Activated CD4-positive, alpha-beta T cell treated with anti-CD3 and anti-CD28 coated beads, Interleukin-2, Interleukin-6, amounts not matched to agents 100 ng/mL and 50 ng/mL, durations not matched to agents 16 hours and 8 hours (primary cell): ENCODE results near the gene USP38.
A peak's percentile ranks its signal among the peaks of the same experiment; 100 is the strongest.
"Not testable (repeated sequence)": the region's sequence is repeated elsewhere in the genome, so short reads cannot be mapped to it uniquely, and the experiment has no call there.

Source experiments
- DNase-seq: peaks from one replicate; pipeline ENCODE4 v3.0.0-alpha.2; 2020

The USP38 gene, protein sequence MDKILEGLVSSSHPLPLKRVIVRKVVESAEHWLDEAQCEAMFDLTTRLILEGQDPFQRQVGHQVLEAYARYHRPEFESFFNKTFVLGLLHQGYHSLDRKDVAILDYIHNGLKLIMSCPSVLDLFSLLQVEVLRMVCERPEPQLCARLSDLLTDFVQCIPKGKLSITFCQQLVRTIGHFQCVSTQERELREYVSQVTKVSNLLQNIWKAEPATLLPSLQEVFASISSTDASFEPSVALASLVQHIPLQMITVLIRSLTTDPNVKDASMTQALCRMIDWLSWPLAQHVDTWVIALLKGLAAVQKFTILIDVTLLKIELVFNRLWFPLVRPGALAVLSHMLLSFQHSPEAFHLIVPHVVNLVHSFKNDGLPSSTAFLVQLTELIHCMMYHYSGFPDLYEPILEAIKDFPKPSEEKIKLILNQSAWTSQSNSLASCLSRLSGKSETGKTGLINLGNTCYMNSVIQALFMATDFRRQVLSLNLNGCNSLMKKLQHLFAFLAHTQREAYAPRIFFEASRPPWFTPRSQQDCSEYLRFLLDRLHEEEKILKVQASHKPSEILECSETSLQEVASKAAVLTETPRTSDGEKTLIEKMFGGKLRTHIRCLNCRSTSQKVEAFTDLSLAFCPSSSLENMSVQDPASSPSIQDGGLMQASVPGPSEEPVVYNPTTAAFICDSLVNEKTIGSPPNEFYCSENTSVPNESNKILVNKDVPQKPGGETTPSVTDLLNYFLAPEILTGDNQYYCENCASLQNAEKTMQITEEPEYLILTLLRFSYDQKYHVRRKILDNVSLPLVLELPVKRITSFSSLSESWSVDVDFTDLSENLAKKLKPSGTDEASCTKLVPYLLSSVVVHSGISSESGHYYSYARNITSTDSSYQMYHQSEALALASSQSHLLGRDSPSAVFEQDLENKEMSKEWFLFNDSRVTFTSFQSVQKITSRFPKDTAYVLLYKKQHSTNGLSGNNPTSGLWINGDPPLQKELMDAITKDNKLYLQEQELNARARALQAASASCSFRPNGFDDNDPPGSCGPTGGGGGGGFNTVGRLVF

DNA sequence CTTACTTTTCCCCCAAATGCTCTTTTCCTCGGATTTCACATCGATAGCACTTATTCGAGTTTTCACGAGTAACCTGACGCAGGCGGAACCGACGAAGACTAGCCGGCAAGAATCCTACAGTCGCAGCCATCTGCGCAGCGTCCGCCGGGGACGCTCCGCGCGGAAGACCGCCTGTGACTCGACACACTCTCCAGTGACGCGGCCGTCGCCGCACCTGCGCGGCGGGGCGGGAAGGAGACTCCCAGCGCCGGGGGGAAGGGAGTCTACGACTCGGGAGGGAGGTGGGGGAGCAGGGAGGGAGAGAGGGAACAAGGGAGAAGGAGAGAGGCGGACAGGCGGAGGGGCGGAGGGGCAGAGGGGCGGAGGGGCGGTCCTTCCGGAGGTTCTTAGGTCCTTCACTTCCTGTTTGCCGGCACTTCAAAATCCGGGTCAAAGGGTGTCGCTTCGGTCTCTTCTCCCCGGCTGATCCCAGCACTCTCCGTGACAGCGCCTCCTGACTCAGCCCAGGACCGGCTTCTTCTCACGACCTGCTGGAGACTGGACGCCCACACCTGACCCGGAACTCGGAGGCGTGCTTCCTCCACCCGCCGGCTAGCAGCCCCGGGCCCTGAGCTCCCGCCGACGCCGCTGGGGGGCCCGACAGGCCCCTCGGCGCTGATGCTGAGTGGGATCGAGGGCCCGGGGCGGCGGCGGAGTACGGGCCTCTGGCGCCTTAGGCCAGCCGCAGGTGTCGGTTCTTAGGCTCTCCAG is at the start of gene USP38:
Gene USP38, plus strand, starts transcription at position 415 of the 750 bp plus-strand sequence. CDS start 534 bp downstream, outside the sequence.
- peak; percentile 94 for DNase-seq

DNA sequence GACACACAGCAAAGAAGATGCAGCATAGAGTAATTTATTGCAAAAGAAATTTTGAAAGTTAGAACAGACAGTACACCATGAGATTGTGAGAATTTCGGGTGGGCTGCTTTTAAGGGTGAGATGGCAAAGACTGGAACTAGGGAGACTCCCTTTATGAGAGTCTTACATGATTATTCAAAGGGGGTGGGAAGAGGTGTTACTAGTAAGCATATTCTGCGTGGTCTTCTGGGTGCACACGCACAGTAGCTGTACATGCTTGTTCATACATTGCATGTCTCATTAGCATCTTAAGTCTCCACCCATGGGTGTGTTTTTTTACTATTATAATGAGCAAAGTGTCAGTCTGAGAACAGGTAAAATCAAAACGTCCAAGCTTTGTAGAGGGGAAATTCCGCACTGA is 49.4 kb upstream of the USP38 start:
- no peak for DNase-seq

DNA sequence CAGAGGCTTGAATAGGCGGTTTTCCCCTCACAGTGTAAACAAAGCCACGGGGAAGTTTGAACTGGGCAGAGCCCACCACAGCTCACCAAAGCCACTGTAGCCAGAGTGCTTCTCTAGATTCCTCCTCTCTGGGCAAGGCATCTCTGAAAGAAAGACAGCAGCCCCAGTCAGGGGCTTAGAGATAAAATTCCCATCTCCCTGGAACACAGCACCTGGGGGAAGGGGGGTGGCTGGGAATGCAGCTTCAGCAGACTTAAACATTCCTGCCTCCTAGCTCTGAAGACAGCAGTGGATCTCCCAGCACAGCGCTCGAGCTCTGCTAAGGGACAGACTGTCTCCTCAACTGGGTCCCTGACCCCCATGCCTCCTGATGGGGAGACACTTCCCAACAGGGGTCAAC is 44.0 kb upstream of the USP38 start:
- DNase-seq = no peak

DNA sequence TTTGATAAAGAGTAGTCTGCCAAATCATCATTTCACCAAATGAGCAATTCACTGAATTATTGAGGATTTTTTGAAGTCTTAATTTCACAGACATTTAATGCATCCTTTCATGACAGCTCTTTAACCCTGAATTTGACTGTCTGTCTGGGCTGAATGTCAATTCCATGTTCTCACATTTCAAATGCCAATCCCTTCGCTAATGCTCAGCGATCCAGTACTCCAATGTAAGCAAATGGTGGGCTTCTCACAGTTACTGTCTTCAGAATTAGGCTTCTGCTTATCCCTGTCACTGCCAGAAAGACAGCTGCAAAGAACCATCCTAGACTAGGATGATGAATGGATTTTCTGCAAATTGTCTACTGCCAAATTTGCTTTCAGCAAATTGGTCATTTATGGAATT is 36.2 kb upstream of the USP38 start:
- DNase-seq = no peak

DNA sequence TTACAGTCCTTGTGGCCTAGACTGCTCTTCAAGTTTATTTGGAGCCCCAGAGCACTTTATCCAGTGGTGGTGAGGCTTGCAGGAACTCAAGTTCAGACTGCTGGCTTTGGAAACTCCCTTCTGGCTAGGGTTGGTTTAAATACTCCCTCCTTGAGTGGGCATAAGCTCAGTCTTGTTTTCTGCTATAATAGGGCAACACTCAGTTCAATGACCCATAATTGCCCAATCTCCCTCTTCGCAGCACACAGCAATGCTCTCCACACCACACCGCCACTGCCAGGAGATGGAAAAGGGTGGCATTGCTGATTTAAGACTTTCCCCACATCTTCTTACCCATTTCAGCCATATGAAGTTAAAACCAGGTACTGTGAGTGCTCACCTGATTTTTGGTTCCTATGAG is 27.9 kb upstream of the USP38 start:
- DNase-seq = no peak

DNA sequence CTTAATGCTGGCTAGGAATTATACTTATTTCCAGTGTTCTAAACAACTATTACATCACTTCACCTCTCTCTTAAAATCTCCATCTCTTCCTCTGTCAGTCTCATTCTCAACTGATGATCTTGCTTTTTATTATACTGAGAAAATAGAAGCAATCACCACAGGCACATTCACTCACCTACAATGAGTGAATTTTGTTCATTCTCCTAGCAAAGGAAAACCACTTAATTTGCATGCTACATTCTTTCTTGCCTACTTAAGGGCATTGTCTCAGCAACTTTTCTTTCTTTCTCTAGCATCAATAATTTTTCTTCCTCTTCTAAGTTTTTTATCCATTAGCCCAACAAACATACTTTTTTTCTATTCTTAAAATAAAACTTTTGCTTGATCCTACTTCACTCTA is 21.1 kb upstream of the USP38 start:
- no peak for DNase-seq

DNA sequence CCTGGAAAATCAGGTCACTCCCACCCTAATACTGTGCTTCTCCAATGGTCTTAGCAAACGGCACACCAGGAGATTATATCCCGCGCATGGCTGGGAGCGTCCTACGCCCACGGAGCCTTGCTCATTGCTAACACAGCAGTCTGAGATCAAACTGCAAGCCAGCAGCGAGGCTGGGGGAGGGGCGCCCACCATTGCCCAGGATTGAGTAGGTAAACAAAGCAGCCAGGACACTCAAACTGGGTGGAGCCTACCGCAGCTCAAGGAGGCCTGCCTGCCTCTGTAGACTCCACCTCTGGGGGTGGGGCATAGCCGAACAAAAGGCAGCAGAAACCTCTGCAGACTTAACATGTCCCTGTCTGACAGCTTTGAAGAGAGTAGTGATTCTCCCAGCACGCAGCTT is 18.0 kb upstream of the USP38 start:
- not testable (repeated sequence) for DNase-seq

DNA sequence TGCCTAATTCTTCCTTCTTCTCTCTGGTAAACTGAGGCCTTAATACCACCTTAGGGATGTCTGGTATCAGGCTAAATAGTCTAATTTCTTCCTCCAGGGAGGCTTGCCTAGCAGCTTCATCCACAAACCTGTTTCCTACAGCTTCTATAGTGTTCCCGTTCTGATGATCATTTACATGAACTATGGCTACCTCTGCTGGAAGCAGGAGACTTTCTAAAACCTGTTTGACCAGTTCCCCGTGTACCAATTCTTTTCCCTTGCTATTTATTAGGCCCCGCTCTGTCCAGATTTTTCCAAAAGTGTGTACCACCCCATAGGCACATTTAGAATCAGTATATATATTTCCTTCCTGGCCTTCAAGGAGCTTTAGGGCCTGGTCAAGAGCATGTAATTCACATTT is 5.8 kb upstream of the USP38 start:
- DNase-seq = no peak

DNA sequence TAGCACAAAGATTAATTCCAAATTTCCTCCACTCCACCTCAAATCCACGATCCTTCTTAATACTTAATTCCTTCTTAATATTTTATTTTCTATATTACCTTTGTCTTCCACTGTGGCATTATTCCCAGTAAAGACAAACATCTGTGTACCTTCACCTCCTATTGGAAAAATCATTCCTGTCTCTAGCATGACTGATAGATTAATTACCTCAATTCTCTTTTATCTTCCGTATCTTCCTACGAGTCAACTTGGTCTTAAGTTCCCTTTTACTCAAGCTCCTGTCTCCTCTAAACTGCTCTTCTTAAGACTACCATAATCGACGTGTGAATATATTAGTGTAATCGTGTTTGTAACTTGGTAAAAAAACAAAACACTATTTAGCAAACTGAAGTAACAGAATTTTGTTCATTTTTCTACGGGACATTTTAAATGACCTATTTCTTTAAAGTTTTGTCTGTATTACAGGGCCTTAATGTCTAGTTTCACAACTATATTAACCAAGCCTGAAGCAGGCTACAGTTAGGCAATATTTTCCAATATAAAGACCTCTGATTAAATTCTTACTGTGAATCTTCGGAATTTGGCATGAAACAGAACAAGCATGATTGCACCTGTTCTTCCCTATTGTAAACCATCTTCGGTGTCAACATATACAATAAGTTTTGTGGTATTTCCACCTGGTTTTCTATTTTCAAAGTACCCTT is 1.1 kb upstream of the USP38 start:
- no peak for DNase-seq

DNA sequence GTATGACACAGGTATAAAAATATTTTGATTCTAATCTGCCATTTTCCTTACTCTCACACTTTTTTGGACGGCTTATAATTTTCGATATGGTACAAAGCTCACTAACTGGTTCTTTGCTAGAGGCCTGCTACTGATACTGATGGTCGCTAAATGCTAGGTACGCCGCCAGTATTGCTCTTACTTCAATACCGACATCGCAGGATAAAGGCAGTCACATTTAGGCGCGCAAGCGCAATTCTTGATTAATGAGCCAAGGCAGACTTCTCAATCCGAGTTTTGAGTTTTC is 557 bp upstream of the USP38 start:
- DNase-seq = no peak

DNA sequence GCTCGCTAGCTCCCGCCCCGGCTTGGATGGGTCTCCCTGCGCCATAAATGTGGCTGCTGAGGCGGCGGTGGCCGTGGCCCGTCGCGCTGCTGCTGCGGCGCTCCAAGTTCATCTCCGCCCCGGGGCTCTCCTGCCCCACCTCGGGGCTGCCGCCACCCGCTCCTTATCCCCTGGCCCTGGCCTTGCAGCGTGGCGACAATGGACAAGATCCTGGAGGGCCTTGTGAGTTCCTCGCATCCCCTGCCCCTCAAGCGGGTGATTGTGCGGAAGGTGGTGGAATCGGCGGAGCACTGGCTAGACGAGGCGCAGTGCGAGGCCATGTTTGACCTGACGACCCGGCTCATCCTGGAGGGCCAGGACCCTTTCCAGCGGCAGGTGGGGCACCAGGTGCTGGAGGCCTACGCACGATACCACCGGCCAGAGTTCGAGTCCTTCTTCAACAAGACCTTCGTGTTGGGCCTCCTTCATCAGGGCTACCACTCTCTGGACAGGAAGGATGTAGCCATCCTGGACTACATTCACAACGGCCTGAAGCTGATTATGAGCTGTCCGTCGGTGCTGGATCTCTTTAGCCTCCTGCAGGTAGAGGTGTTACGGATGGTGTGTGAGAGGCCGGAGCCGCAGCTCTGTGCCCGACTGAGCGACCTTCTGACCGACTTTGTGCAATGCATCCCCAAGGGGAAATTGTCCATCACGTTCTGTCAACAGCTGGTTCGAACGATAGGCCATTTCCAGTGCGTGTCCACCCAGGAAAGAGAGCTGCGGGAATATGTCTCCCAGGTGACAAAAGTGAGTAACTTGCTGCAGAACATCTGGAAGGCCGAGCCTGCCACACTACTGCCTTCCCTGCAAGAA is 763 bp downstream of the USP38 start:
- DNase-seq = peak; percentile 37

DNA sequence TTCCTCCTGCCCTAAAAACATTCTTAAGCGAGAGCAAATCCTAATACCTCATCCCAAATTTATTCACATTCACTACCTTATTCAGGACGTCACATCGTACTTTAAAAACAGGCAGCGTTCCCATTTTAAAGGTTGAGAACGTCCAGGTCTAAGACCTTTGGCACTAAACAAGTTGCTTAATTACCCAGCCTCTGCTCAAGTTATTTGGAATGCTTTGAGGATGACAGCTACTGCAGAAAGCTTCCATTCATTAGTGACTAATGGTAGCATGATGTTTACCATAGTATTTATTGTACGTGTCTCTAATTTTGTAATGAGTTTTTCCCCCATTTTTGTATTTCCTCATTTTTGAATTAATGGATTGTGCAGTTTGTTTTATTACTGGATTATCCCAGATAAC is 1.5 kb downstream of the USP38 start:
- no peak for DNase-seq

DNA sequence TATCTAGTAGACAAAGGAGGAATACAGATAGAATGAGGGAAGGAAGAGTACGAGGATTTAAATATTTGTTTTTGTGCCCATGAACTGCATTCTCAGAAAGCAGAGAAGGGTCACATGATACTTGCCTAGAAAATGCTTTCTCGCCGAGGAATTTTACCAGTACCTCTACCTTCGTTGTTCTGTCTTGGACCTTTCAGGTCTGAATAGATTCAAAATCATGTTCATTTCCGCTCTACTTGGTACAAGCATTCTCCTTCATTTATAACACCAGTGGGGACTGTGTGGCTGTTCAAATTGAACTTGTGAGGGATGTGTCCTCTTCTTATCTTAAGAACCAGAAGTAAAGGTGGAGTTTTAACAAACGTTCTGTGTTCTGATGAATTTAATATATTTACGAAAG is 1.9 kb downstream of the USP38 start:
- DNase-seq = peak; percentile 37

DNA sequence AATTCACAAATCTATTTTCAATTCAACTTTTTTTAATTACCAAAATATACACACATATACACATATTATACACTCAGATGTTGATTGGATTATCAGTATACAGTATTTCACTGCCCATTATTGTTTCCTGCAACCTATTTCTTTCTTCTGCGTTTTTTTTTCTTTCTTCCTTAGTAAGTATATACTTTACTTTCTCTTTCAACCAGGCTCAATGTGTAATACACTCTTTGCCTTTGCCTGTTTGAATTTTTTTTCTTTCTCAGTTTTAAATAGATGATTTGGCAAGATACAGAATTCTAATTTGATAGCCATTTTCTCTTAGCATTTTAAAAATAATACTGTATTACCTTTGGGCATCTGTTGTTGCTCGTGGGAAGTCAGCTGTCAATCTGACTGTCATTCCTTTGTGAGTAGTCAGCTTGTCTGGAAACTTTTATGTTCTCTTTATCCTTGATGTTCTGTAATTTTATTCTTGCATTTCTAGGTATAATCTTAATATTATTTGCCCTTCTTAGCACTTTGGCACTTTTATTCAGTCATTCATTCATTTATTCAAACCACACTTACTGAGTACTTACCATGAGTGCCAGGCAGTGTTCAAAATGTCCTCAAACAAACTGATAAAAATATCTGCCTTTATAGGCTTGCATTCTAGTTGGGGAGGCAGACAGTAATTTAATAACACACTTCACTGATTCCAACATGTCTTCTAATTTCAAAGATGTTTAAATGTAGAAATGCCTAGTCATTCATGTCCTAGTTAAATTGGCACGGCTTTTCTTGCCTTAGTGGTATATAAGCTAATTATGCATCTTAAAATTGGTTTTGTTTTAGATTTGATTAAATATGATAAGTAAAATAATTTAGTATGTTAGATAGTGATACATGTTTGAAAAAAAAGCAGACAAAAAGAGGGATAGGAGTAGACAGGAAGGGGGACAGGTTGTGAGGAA is 3.7 kb downstream of the USP38 start:
- DNase-seq = no peak

DNA sequence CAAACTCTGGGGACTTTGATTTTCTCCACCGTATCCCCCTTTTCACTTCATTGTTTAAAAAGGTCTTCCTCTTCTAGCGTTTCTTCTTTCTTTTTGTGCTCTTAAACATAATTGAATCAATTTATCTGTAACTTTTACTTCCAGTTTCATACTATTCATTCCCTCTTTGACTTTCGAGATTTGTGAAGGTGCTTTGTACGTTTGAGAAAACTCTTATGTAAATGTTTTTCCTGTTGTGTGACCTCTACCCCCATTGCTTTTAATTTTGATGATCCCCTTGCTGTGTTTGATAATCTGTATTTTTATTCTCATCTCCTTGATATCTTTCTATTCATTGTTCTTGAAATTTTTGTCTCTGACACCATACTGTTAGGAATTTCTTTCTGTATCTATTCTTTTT is 4.8 kb downstream of the USP38 start:
- DNase-seq = no peak

DNA sequence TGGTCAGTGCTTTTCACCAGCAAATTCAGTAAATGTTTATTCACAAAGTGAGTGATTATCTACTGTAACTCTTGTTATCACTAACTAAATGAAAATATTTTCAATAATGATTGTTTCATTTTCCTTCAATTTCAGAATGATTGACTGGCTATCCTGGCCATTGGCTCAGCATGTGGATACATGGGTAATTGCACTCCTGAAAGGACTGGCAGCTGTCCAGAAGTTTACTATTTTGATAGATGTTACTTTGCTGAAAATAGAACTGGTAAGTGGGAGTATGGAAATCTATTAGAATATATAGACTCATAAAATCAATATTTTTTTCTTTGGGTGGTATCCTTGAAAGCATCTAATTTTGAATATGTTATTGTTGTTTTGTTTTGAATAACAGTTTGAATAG is 10.9 kb downstream of the USP38 start:
- no peak for DNase-seq

DNA sequence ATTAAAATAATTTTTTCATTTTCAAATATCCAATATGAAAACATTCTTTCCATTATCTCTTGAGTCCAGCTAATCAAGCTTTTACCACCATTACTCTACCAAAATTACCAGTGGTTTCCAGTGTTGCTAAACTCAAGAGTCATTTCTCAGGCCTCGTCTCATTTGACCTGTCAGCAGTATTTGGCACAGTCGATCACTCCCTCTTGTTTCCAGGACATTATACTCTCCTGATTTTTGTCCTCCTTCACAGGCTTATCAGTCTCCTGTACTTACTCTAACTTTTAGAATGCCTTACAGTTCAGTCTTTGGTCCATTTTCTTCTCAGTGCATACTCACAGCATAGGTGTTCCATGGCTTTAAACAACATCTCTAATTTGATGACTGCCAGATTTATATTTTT is 11.6 kb downstream of the USP38 start:
- no peak for DNase-seq

DNA sequence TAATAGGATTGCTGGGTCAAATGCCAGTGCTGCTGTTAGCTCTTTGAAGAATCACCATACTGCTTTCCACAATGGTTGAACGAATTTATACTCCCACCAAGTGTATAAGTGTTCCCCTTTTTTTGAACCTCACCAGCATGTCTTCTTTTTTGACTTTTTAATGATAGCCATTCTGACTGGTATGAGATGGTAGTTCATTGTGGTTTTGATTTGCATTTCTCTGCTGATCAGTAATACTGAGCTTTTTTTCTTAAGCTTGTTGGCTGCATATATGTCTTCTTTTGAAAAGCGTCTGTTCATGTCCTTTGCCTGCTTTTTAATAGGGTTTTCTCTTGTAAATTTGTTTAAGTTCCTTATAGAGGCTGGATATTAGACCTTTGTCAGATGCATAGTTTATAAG is 14.8 kb downstream of the USP38 start:
- no peak for DNase-seq

DNA sequence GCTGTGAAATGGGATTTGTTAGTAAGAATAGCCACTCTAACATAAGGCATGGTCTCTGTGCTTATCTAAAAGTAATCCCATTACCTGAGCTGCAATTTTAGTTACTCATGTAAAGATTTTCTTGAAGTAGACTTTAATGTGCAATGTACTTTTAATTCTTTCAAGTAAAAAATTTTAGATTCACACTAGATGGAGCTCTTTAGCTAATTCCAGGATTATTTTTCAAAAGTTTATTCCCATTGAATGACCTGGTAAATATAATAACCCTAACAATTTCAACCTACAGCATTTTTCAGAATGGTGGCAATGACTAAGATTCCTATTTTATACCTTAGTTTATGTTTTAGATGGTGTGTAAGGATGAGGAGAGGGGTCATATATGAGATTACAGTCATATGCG is 18.1 kb downstream of the USP38 start:
- no peak for DNase-seq

DNA sequence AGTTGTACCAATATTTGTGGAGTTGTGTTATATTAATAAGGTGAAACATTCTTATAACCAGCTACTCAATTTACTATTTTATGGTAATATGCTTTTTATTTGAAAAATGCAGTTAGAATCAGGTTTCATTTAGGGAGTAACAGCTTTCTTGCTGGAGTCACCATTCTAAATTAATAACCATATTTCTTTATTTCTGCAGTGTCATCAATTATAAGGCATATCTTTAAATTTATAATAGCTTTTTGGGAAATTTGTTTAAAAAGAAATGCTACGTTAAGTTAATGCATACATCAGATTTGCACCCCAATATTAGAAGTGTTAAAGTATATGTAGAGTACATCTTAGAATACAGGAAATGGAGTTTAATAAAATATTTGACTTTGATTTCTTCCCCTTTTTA is 18.9 kb downstream of the USP38 start:
- DNase-seq = no peak

DNA sequence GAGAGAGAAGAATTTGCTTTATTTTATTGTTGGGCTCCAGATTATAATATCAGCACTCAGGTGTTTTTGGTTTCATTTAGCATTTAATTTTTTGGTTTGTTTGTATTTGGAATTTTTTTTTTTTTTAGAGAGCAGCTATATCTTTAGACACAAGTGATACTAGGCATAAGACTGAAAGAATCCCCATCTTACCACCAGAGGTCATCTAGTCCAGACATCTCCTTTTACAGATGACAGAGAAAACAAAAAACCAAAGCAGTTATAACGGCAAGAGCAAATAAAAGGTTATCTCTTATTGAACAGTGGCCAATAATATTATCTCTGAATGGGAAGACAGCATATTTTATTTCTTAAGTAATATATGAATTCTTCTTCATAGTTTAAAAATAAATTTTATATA is 22.8 kb downstream of the USP38 start:
- no peak for DNase-seq
